ENCODE results near the gene XPO4. TPM values are rescaled to one million over a fixed set of nuclear protein-coding genes. Genes with fewer than 3 reads are reported as not detected.

Gene XPO4
- total and polyA plus RNA-seq, 2 of the 13 experiments (the other 11 are each of a cell fraction or from before 2014, with no cell fraction given), result 8.4 to 24.8 TPM

- no peaks in the 10 kb centered on the region for H3K9me3 ChIP-seq (ENCODE audit: low read length)
- H3K79me2 ChIP-seq (ENCODE audit: insufficient read depth, low read length), result no peaks in the 10 kb centered on the region
- H3K36me3 ChIP-seq (replicated peaks in 1 of 2; ENCODE audit: control insufficient read depth in 1 of 2, insufficient read depth in 2 of 2, low read length in 2 of 2), result peaks cover 6 to 59% of the 10 kb centered on the region in 2 experiments
- no peak overlapping the region for H3K4me3 ChIP-seq (replicated peaks in 1 of 3; ENCODE audit: insufficient read depth in 1 of 3, low read depth in 2 of 3, low read length in 3 of 3)
- no peak for TF ChIP-seq RCOR2 (CRISPR knock-in tag; IDR thresholded peaks at IDR 0.05)
- no peak for TF ChIP-seq ZNF510 (CRISPR knock-in tag; IDR thresholded peaks at IDR 0.05; ENCODE audit: low read depth)
- TF ChIP-seq EZH2 (conservative IDR thresholded peaks at IDR 0.05; ENCODE audit: low read depth, low read length), result no peak
- TF ChIP-seq, protein P1, sequence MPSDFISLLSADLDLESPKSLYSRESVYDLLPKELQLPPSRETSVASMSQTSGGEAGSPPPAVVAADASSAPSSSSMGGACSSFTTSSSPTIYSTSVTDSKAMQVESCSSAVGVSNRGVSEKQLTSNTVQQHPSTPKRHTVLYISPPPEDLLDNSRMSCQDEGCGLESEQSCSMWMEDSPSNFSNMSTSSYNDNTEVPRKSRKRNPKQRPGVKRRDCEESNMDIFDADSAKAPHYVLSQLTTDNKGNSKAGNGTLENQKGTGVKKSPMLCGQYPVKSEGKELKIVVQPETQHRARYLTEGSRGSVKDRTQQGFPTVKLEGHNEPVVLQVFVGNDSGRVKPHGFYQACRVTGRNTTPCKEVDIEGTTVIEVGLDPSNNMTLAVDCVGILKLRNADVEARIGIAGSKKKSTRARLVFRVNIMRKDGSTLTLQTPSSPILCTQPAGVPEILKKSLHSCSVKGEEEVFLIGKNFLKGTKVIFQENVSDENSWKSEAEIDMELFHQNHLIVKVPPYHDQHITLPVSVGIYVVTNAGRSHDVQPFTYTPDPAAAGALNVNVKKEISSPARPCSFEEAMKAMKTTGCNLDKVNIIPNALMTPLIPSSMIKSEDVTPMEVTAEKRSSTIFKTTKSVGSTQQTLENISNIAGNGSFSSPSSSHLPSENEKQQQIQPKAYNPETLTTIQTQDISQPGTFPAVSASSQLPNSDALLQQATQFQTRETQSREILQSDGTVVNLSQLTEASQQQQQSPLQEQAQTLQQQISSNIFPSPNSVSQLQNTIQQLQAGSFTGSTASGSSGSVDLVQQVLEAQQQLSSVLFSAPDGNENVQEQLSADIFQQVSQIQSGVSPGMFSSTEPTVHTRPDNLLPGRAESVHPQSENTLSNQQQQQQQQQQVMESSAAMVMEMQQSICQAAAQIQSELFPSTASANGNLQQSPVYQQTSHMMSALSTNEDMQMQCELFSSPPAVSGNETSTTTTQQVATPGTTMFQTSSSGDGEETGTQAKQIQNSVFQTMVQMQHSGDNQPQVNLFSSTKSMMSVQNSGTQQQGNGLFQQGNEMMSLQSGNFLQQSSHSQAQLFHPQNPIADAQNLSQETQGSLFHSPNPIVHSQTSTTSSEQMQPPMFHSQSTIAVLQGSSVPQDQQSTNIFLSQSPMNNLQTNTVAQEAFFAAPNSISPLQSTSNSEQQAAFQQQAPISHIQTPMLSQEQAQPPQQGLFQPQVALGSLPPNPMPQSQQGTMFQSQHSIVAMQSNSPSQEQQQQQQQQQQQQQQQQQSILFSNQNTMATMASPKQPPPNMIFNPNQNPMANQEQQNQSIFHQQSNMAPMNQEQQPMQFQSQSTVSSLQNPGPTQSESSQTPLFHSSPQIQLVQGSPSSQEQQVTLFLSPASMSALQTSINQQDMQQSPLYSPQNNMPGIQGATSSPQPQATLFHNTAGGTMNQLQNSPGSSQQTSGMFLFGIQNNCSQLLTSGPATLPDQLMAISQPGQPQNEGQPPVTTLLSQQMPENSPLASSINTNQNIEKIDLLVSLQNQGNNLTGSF (CRISPR knock-in tag; IDR thresholded peaks at IDR 0.05), result no peak
- TF ChIP-seq WIZ (CRISPR knock-in tag; IDR thresholded peaks at IDR 0.05), result no peak
- FAIRE-seq (no peak), ATAC-seq (no peak), DNase-seq (ENCODE audit: low spot score) (no peak)
- no TSS peak for BruUV-seq (replicated peaks)
- intact Hi-C loops (cut with micrococcal nuclease; ENCODE audit: unreplicated experiment), result no loop called here
- 98% methylated on average over 4 of the region's 4 CpGs for WGBS (ENCODE audit: low lambda C conversion rate)
- H4K20me1 ChIP-seq (ENCODE audit: insufficient read depth, low read length), result no peaks in the 10 kb centered on the region
- CTCF ChIA-PET (ENCODE audit: low intra/inter-chr PET ratio, low total read pairs), result no interaction called here
- H3K4me1 ChIP-seq (ENCODE audit: insufficient read depth, low read length), result no peaks in the 10 kb centered on the region
- H3K4me2 ChIP-seq (ENCODE audit: low read depth, low read length), result no peak overlapping the region
- in situ Hi-C loops (cut with HindIII; ENCODE audit: extremely low pct_ligation_motif_present, low pct_unique_long_range_greater_than_20kb), result no loop called here
- POLR2A ChIA-PET, result no interaction called here
- no peak overlapping the region for H2AFZ ChIP-seq (ENCODE audit: low read length)
- H3K27me3 ChIP-seq (ENCODE audit: control insufficient read depth in 1 of 2, insufficient read depth in 2 of 2, low read length in 2 of 2), result no peaks in the 10 kb centered on the region
- H3K9ac ChIP-seq (ENCODE audit: insufficient read depth, low read depth, low read length), result no peak overlapping the region
- H3K27ac ChIP-seq (ENCODE audit: extremely low read length, insufficient read depth, low read length), result no peak overlapping the region
These were observed 104.5 kb downstream of the XPO4 start for GRCh38 chr13:20798027-20798426.

Measured in HepG2 (cell line).